GM12892 (cell line): Measurements from ENCODE around the gene MAGI3.

ENCODE experiments used
- DNase-seq: peaks from one replicate; pipeline ENCODE4 v3.0.0; 2011; ENCODE audit not compliant: insufficient read length
- FAIRE-seq: peaks from 2 replicates; lab custom pipeline; 2011; peaks lifted over from hg19 to GRCh38; lab: Jason Lieb, UNC
- POLR2A ChIP-seq: IDR thresholded peaks from 2 replicates; pipeline ENCODE4 v1.6.1; 2011; ENCODE audit warnings: low read depth, low read length, control low read depth
- POLR2AphosphoS5 ChIP-seq: IDR thresholded peaks from 2 replicates; pipeline ENCODE4 v1.6.1; 2011; ENCODE audit warnings: low read depth, low read length, control low read depth
- TAF1 ChIP-seq: IDR thresholded peaks from 2 replicates; pipeline ENCODE4 v1.6.1; 2011; ENCODE audit warnings: low read depth, mild to moderate bottlenecking, control low read depth, low read length, borderline replicate concordance

Gene MAGI3

DNA sequence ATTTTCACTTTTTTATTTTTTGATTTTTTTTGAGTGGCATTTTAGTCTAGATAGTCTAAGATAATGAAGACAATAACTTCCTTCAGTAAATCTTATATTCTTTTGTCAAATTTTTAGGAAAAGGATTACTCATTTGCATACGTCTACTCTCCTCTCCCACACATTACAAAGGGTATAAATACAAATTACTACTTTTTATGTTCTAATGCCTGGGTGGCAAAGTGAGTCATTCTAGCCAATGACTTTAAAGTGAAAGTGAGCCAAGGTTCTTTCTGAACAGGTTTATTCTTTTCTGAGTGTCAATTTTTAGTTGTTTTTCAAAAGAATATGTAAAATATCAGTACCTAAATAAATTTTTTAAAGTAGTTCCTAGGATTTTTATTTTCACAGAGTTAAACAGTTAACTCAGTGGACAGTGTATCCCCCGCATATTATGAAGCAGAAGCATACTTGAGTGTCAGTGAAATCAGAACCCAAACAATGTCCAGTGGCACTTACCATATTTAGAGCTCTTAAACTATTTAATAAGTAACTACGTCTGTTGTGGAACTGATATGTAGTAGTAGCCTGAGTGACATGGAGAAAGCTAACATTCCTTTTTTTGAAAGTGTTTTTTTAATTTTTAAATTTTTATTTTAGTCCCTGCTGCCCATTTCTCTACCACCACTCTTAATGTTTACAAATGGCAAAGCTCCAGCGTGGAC, 227.3 kb downstream of the MAGI3 start:
- TF ChIP-seq TAF1, result no peak
- no peak for TF ChIP-seq POLR2AphosphoS5
- no peak for TF ChIP-seq POLR2A
- no peak for DNase-seq
- no peak for FAIRE-seq

DNA sequence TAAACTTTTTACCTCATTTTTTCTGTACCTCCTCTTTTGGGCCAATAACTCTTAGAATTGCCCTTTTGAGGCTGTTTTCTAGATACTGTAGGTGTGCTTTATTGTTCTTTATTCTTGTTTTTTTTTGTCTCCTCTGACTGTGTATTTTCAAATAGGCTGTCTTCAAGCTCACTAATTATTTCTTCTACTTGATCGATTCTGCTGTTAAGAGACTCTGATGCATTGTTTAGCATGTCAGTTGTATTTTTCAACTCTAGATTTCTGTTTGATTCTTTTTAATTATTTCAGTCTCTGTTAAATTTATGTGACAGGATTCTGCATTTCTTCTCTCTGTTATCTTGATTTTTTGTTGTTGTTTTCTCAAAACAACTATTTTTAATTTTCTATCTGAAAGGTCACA, 238.7 kb downstream of the MAGI3 start:
- FAIRE-seq (no peak), DNase-seq (no peak)

DNA sequence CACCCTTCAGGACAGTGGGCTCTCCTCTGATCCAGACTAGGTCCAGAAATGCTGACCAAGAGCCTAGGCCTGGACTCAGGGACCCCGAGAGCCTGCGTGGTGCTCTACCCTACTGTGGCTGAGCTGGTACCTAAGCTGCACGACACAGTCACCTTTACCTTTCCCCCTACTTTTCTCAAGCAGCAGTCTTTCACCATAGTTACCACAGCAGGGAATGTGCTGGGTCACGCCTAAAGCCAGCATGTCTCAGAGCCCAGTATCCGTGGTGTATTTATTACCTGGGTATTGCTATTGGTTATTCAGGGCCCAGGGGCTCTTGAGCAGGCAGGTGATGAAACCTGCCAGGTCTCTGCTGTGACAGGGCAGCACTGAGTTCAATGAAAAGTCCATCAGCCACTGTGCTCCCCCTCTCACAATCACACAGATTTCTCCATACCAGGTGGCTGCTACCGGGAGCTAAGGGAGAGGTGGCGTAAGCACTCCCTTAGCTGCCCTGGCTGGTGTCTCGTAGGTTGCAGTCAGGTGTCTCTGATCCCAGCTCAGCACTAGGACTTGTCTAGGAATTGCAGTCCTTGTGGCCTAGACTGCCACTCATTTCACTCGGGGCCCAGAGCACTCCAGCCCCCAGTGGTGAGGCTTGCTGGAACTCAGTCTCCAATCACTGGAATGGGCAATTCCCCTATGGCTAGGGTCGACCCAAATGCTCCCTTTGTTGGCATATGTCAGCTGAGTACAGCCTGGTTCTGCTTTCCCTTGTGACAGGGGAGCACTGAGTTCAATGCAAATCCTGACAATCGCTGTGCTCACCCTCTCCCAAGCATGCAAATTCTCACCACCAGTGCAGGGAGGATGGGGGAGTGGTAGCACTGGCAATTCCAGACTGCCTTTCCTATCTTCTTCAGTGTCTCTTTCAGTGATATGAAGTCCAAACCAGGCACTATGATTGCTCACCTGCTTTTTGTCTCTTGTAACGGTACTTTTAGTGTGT, 240.3 kb downstream of the MAGI3 start:
- DNase-seq (no peak), FAIRE-seq (no peak)
- TF ChIP-seq POLR2AphosphoS5 (no peak), POLR2A (no peak), TAF1 (no peak)

More for the DNA sequence above, 238.7 kb downstream of the MAGI3 start:
- TF ChIP-seq POLR2A (no peak), TAF1 (no peak), POLR2AphosphoS5 (no peak)

DNA sequence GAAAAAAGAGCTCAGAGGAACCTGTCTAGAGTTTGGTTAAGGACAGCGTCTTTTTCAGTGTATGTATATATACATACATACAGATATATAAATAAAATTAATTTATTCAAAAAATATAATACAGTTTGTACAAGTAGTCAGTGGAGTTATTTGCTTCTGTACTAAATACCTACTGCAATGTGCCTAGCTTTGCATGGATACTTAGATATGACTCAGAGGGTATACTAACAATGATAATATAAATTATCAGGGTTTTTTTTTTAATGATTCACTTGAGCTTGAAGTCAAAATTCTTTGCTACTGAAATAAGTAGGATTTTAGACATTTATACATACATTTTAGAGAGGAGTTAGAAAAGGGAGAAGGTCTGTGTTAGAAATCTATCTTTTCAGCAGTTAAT, 251.1 kb downstream of the MAGI3 start:
- FAIRE-seq, result no peak
- TF ChIP-seq TAF1 (no peak), POLR2AphosphoS5 (no peak), POLR2A (no peak)
- DNase-seq, result no peak

DNA sequence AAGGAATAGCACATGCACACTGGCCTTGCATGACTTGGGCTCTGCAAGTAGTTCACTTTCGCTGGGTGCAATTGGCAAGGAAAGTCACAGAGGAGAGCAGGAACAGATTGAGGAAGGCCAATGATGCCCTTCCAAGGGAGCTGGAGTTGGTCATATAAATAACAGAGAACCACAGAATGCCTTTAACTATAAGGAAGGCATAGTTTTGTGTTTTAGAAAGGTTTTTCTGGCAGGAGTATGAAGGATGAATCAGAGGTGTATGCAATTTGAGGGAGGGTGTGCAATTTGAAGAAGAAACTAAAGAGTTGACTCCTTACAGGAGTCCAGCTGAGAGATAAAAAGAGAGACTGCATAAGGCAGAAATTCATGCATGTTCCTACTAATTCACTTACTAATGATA, 256.8 kb downstream of the MAGI3 start:
- TF ChIP-seq POLR2A, result no peak
- no peak for TF ChIP-seq POLR2AphosphoS5
- TF ChIP-seq TAF1, result no peak
- FAIRE-seq, result peak; percentile 5
- no peak for DNase-seq

DNA sequence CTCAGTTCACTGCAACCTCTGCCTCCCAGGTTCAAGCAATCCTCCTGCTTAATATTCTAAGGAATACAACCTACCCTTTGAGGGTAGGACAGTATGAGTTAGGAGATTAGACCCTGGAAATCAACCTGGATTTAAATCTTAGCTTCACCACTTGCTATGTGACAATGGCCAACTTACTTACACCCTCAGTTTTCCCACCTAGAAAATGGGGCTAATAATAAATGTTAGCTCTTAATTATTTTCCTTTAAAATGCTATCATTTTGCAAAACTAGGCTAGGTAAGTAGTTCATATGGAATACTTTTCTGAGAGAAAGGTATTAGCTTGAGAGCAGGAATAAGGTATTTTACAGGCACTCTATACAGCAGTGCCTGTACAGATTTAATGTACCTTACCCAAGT, 258.2 kb downstream of the MAGI3 start:
- FAIRE-seq (no peak), DNase-seq (no peak)
- no peak for TF ChIP-seq POLR2AphosphoS5
- no peak for TF ChIP-seq TAF1
- no peak for TF ChIP-seq POLR2A

DNA sequence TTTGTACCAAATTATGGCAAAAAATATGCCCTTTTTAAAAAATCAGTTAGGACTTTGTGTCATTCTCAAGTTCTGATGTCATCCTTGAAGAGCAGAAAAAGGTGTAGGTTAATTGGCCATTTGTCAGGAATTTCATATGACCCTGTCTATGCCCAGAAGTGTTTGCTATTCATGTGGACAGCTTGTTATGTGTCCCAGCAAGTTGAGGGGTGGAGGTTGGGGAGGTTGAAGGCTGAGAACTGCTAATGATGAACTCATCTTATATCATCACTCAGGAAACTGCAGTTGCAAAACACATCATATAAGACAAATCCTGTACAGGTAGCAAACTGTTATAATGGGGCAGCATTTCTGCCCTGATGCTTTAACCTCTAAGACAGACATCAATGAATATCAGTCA, 262.5 kb downstream of the MAGI3 start:
- DNase-seq (no peak), FAIRE-seq (no peak)
- TF ChIP-seq POLR2A, result no peak
- no peak for TF ChIP-seq TAF1
- TF ChIP-seq POLR2AphosphoS5, result no peak

DNA sequence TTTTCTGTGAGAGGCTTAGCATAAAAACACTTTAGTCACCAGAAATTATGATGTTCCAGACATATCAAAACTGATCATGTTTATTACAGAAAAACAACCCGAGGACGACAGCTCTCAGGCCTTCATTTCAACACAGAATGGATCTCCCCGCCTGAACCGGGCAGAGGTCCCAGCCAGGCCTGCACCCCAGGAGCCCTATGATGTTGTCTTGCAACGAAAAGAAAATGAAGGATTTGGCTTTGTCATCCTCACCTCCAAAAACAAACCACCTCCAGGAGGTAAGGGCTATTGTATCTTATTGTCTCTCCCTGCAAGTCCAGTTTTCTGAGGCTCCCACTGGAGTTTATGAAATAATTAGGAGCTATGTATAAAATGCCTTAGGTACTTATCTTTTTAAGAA, 263.4 kb downstream of the MAGI3 start:
- DNase-seq (no peak), FAIRE-seq (peak; percentile 44)
- TF ChIP-seq POLR2AphosphoS5 (no peak), POLR2A (no peak), TAF1 (no peak)

DNA sequence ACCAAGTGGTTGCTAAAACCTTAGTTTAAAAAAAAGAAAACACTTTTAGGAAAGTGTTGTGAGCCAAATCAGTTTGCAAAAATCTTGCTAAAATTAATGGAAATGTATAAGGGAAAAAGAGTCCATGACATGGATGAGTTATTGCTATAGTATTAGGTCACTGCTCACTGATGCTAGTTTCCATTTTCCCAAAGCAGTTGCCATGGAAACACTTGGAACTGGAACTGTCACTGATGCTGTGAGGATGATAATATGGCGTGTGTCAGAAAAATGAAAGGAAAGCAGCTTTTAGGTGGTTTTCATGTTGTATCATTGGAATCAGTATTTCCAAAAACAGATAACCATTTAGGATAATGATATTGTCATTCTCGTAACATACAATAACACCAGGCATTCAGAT, 264.6 kb downstream of the MAGI3 start:
- DNase-seq (no peak), FAIRE-seq (no peak)
- no peak for TF ChIP-seq POLR2A
- TF ChIP-seq TAF1, result no peak
- TF ChIP-seq POLR2AphosphoS5, result no peak

DNA sequence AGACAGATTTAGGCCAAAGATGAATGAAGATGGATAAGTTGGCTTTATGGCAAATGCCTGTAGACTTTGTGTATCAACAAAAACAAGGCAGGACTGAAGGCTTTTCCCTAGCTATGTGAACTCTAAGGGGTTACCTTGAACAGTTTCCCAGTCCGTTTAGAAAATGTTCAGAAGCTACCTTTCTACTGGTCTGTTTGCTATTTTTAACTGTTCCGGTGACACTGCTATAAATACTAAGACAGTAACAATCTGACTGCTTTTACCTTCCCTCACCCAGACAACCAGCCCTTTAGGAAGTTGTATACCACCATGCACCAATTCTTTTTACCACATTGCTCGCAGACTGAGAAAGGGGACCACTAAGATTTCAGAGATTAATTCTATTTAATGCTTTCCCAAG, 266.8 kb downstream of the MAGI3 start:
- no peak for TF ChIP-seq POLR2A
- FAIRE-seq, result no peak
- no peak for DNase-seq

DNA sequence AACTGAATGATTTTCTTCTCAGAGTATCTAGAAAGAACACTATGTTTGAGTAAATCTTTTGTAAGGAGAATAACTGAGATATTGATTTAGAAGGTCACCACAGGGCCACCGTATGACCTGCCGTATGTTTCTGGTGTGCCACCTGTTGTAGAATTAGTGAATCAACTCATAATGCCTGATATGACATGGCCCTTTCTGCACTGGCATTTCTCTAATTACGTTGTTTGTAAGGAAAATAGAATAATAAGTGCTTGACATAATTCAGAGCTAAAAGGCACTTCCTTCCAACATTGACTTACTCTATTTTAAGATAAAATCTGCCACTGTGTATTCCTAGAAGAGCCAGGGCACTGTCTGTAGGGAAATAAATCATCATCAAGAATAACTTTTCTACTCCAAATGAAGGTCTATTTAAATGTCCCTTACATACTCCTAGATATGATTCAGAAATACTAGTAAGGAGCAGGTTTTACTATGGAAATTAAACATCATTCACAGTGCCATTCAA, 267.3 kb downstream of the MAGI3 start:
- DNase-seq, result no peak
- FAIRE-seq, result no peak
- TF ChIP-seq POLR2AphosphoS5 (no peak), TAF1 (no peak), POLR2A (no peak)
